Calu3 (cell line): ENCODE data around the gene PRR5. TPM values are rescaled to one million over a fixed set of nuclear protein-coding genes. Genes with fewer than 3 reads are reported as not detected.

Experiments
- BruUV-seq: library from RNA; stranded (reverse); fragments of 400-500 nt; replicated peaks from 2 replicates; lab custom pipeline; 2021; lab: Mats Ljungman, UMichigan
- CTCF ChIA-PET: fragments of 300-600 bp; sonication (Branson Sonifier 250); formaldehyde crosslinking; loops from one replicate; lab custom pipeline; 2022; ENCODE audit warnings: antibody characterized with exemption; lab: Charles Lee
- DNase-seq: peaks from one replicate; pipeline ENCODE4 v3.0.0; 2022
- H3K27ac Mint-ChIP-seq: one replicate; pipeline ENCODE4 v1.8.0; 2022; ENCODE audit warnings: mixed read lengths; ENCODE audit not compliant: unreplicated experiment
- H3K27me3 Mint-ChIP-seq: one replicate; pipeline ENCODE4 v1.8.0; 2022; ENCODE audit warnings: mixed read lengths; ENCODE audit not compliant: unreplicated experiment
- H3K36me3 Mint-ChIP-seq: one replicate; pipeline ENCODE4 v1.8.0; 2022; ENCODE audit warnings: mild to moderate bottlenecking, moderate library complexity, mixed read lengths; ENCODE audit not compliant: insufficient read depth, unreplicated experiment
- H3K4me1 Mint-ChIP-seq: one replicate; pipeline ENCODE4 v1.8.0; 2022; ENCODE audit warnings: mild to moderate bottlenecking, low read depth, mixed read lengths; ENCODE audit not compliant: unreplicated experiment
- H3K4me3 Mint-ChIP-seq: one replicate; pipeline ENCODE4 v1.8.0; 2022; ENCODE audit warnings: mild to moderate bottlenecking, low read depth, moderate library complexity, mixed read lengths; ENCODE audit not compliant: unreplicated experiment
- H3K9me3 Mint-ChIP-seq: one replicate; pipeline ENCODE4 v1.8.0; 2022; ENCODE audit warnings: low read depth, mixed read lengths; ENCODE audit not compliant: unreplicated experiment
- CTCF ChIP-seq: fragments of 200-600 bp; IDR thresholded peaks from one replicate; pipeline ENCODE4 v1.8.0; 2022; ENCODE audit warnings: antibody characterized with exemption; ENCODE audit not compliant: unreplicated experiment
- intact Hi-C: fragments of 100-400 bp; cut with micrococcal nuclease; formaldehyde crosslinking; loops from one replicate; pipeline ENCODE4 v1.10.0; 2022; ENCODE audit not compliant: unreplicated experiment
- total RNA-seq: library from RNA; stranded (reverse); gene quantifications from 2 replicates; pipeline ENCODE4 v1.2.3, GENCODE V29; 2022

Gene PRR5
- total RNA-seq, 1 experiment from 2014 or later = 12.5 TPM

- no TSS peak for BruUV-seq
- no peaks in the 10 kb centered on the region for H3K9me3 Mint-ChIP-seq
- H3K27ac Mint-ChIP-seq = no peak overlapping the region
- no peaks in the 10 kb centered on the region for H3K36me3 Mint-ChIP-seq
- H3K27me3 Mint-ChIP-seq = no peaks in the 10 kb centered on the region
- H3K4me1 Mint-ChIP-seq = no peaks in the 10 kb centered on the region
- intact Hi-C loops = no loop called here
- no peak for TF ChIP-seq CTCF
- DNase-seq = no peak
- CTCF ChIA-PET = no interaction called here
- H3K4me3 Mint-ChIP-seq = no peak overlapping the region
Observed at GRCh38 chr22:44730490-44731356, 28.7 kb downstream of the PRR5 start.

- DNase-seq = no peak
- no TSS peak for BruUV-seq
- Mint-ChIP-seq H3K4me3 (no peak overlapping the region), H3K9me3 (no peaks in the 10 kb centered on the region), H3K27ac (no peak overlapping the region), H3K4me1 (peaks cover 6% of the 10 kb centered on the region), H3K27me3 (no peaks in the 10 kb centered on the region), H3K36me3 (no peaks in the 10 kb centered on the region)
- CTCF ChIA-PET = no interaction called here
- intact Hi-C loops = no loop called here
- no peak for TF ChIP-seq CTCF
Observed at GRCh38 chr22:44731357-44731970, 29.5 kb downstream of the PRR5 start.

GRCh38 chr22:44732017-44732561, 30.1 kb downstream of the PRR5 start:
- Mint-ChIP-seq H3K4me1 (peaks cover 6% of the 10 kb centered on the region), H3K36me3 (no peaks in the 10 kb centered on the region), H3K4me3 (no peak overlapping the region), H3K27ac (no peak overlapping the region), H3K27me3 (no peaks in the 10 kb centered on the region), H3K9me3 (no peaks in the 10 kb centered on the region)
- no peak for TF ChIP-seq CTCF
- CTCF ChIA-PET = no interaction called here
- BruUV-seq = no TSS peak
- intact Hi-C loops = no loop called here
- no peak for DNase-seq

GRCh38 chr22:44732661-44733060, 30.7 kb downstream of the PRR5 start:
- BruUV-seq = no TSS peak
- intact Hi-C loops = no loop called here
- Mint-ChIP-seq H3K36me3 (peaks cover 5% of the 10 kb centered on the region), H3K4me1 (peaks cover 6% of the 10 kb centered on the region), H3K27me3 (no peaks in the 10 kb centered on the region), H3K4me3 (no peak overlapping the region), H3K27ac (no peak overlapping the region), H3K9me3 (no peaks in the 10 kb centered on the region)
- CTCF ChIA-PET = no interaction called here
- no peak for TF ChIP-seq CTCF
- no peak for DNase-seq
